ENCODE results near the gene EMC1. TPM values are rescaled to one million over a fixed set of nuclear protein-coding genes. Genes with fewer than 3 reads are reported as not detected.
"Not testable (repeated sequence)": the region's sequence is repeated elsewhere in the genome, so short reads cannot be mapped to it uniquely, and the experiment has no call there.

Gene EMC1
- total and polyA plus RNA-seq, 7 donors, result 12.7 to 38.5 (median 31.1) TPM

DNA sequence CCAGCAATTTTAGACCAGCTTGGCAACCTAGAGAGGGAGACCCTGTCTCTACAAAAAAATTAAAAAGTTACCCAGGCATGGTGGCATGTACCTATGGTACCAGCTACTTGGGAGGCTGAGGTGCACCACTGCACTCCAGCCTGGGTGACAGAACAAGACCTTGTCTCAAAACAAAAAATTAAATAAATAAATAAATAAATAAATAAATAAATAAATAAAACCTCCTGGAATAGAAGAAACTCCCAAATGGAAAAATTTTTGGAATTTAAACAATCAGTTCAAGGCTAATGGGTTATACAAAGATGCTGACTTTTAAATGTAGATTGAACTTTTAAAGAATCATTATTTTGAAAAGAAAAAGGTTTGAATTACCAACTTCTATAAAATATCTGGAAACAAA, 63.5 kb downstream of the EMC1 start:
- intact Hi-C loops (cut with DNase I), result loop anchor here in 1 of 2 donors (5.0 kb wide), 1 partner anchor 66 kb away; no protein-coding TSS in a partner anchor
- no peak for ATAC-seq
- Histone ChIP-seq H3K27ac (no peak overlapping the region), H3K4me1 (no peaks in the 10 kb centered on the region), H3K27me3 (ENCODE audit: insufficient read depth in 3 of 3, low read length in 2 of 3) (no peaks in the 10 kb centered on the region), H3K36me3 (ENCODE audit: insufficient read depth in 1 of 2, low read depth in 1 of 2) (peaks cover 17 to 100% of the 10 kb centered on the region in 2 donors), H3K9me3 (no peaks in the 10 kb centered on the region), H3K4me3 (no peak overlapping the region)
- TF ChIP-seq, protein P1, sequence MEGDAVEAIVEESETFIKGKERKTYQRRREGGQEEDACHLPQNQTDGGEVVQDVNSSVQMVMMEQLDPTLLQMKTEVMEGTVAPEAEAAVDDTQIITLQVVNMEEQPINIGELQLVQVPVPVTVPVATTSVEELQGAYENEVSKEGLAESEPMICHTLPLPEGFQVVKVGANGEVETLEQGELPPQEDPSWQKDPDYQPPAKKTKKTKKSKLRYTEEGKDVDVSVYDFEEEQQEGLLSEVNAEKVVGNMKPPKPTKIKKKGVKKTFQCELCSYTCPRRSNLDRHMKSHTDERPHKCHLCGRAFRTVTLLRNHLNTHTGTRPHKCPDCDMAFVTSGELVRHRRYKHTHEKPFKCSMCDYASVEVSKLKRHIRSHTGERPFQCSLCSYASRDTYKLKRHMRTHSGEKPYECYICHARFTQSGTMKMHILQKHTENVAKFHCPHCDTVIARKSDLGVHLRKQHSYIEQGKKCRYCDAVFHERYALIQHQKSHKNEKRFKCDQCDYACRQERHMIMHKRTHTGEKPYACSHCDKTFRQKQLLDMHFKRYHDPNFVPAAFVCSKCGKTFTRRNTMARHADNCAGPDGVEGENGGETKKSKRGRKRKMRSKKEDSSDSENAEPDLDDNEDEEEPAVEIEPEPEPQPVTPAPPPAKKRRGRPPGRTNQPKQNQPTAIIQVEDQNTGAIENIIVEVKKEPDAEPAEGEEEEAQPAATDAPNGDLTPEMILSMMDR (IDR thresholded peaks at IDR 0.05), result no peak
- DNase-seq, result no peak

DNA sequence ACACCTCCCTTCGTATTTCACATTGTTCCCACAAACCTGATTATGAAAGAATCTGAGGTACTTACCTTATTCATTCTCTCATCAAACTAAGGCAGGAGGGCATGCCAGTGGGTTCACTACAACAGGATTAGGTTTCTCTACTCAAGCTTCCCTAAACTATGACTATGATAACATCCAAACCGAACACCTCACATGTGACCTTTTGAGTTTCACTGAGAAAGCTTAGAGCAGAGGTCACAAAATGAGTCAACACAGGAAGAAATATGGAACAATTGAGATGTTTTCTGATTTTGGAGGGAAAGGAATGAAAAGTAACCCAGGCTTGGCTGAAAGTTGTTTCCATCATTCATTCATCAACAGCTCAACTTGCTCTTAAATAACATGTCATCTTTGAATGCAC, 65.3 kb downstream of the EMC1 start:
- Histone ChIP-seq H3K4me1 (no peaks in the 10 kb centered on the region), H3K4me3 (no peak overlapping the region), H3K9me3 (no peaks in the 10 kb centered on the region), H3K27me3 (ENCODE audit: insufficient read depth in 3 of 3, low read length in 2 of 3) (no peaks in the 10 kb centered on the region), H3K36me3 (ENCODE audit: insufficient read depth in 1 of 2, low read depth in 1 of 2) (peaks cover 23 to 100% of the 10 kb centered on the region in 2 donors), H3K27ac (no peak overlapping the region)
- ATAC-seq (no peak), DNase-seq (no peak)
- TF ChIP-seq, protein P1 (IDR thresholded peaks at IDR 0.05), result no peak
- intact Hi-C loops (cut with DNase I), result loop anchor here in 1 of 2 donors (5.0 kb wide), 1 partner anchor 64 kb away; no protein-coding TSS in a partner anchor
- 85 to 96% (median 93%) methylated on average over 2 of the region's 2 CpGs for WGBS, 3 donors

DNA sequence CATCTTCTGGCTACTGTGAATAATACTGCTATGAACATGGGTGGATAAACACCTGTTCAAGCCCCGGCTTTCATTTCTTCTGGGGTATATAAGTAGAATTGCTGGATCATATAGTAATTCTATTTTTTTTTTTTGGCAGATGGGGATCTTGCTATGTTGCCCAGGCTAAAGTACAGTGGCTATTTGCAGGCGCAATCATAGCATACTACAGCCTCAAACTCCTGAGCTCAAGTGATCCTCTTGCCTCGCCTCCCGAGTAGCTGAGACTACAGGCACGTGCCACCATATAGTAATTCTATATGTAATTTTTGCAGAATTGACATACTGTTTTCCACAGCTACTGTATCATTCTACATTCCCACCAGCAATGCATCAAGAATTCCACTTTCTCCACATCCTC, 69.1 kb downstream of the EMC1 start:
- H3K36me3 ChIP-seq (ENCODE audit: insufficient read depth in 1 of 2, low read depth in 1 of 2), result peaks cover 19 to 100% of the 10 kb centered on the region in 2 donors
- H3K27ac ChIP-seq, result no peak overlapping the region
- intact Hi-C loops (cut with DNase I), result loop anchor here in 1 of 2 donors (5.0 kb wide), 1 partner anchor 35 kb away; no protein-coding TSS in a partner anchor
- no peaks in the 10 kb centered on the region for H3K9me3 ChIP-seq
- 94 to 98% (median 95%) methylated on average over 5 of the region's 5 CpGs for WGBS, 3 donors
- no peaks in the 10 kb centered on the region for H3K4me1 ChIP-seq
- ATAC-seq (no peak), DNase-seq (no peak)
- no peak overlapping the region for H3K4me3 ChIP-seq
- no peaks in the 10 kb centered on the region for H3K27me3 ChIP-seq (ENCODE audit: insufficient read depth in 3 of 3, low read length in 2 of 3)
- TF ChIP-seq, protein P1 (IDR thresholded peaks at IDR 0.05), result no peak

DNA sequence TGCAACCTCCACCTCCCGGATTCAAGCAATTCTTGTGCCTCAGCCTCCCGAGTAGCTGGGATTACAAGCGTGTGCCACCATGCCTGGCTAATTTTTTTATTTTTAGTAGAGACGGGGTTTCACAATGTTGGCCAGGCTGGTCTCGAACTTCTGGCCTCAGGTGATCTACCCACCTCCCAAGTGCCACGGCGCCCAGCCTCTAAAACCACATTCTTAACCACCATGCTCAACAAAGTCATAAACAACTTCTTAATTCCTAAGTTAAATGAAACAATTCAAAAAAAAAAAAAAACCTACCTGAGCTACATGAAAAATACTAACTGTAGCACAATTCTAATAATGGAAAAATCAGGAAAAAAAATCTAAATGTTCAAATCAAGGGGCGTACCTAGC, 71.1 kb downstream of the EMC1 start:
- intact Hi-C loops (cut with DNase I), result loop anchor here (2.0 to 5.0 kb wide), 2 partner anchors 33 to 61 kb away; no protein-coding TSS in a partner anchor
- ATAC-seq, result not testable (repeated sequence)

DNA sequence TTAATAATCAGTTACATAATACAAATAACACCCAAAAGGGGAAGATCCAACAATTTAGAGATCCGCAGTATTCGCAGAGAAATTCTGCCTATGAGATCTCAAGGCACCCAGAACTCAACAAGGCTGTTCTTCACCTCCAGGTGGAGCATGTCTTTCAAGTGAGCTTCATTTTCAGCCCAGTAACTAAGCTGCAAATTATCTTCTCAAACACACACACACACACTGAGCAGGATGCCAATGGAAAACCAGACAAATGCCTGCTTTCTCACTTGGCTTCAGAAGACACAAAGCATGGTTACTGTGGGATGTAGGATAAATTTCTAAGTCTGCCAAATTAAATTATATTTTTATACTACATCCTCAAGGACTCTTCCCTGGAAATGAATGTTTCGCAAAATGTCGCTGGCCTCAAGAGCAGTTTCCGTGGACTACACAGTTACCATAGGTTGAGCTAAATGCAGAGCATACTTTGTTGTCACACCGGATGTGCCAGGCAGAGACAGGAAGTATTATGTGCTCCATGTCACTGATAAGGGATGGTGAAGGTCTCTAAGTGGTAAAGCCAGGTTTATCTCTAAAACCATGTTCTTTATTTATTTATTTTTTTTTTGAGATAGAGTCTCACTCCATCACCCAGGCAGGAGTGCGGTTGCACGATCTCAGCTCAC, 71.6 kb downstream of the EMC1 start:
- no peak overlapping the region for H3K27ac ChIP-seq
- DNase-seq, result no peak
- H3K4me1 ChIP-seq, result no peaks in the 10 kb centered on the region
- intact Hi-C loops (cut with DNase I), result loop anchor here (2.0 to 5.0 kb wide), 3 partner anchors 32 to 61 kb away; no protein-coding TSS in a partner anchor
- 87 to 92% (median 90%) methylated on average over 8 of the region's 8 CpGs for WGBS, 3 donors
- no peaks in the 10 kb centered on the region for H3K9me3 ChIP-seq
- H3K4me3 ChIP-seq, result no peak overlapping the region
- TF ChIP-seq, protein P1 (IDR thresholded peaks at IDR 0.05), result no peak
- peaks cover 24 to 100% of the 10 kb centered on the region in 2 donors for H3K36me3 ChIP-seq (ENCODE audit: insufficient read depth in 1 of 2, low read depth in 1 of 2)
- ATAC-seq, result peak in 1 of 4 donors; percentile 64
- H3K27me3 ChIP-seq (ENCODE audit: insufficient read depth in 3 of 3, low read length in 2 of 3), result no peaks in the 10 kb centered on the region

More for the DNA sequence above, 71.1 kb downstream of the EMC1 start:
- H3K27me3 ChIP-seq (ENCODE audit: insufficient read depth in 3 of 3, low read length in 2 of 3); H3K27ac ChIP-seq; H3K4me3 ChIP-seq; DNase-seq; H3K9me3 ChIP-seq; H3K4me1 ChIP-seq: not testable (repeated sequence)
- WGBS, 3 donors, result 88 to 91% (median 90%) methylated on average over 8 of the region's 8 CpGs
- peaks cover 22 to 100% of the 10 kb centered on the region in 2 donors for H3K36me3 ChIP-seq (ENCODE audit: insufficient read depth in 1 of 2, low read depth in 1 of 2)

Data from psoas muscle (tissue), 8 donors.